ENCODE data around the gene PPIP5K2.
"Not testable (repeated sequence)": the region's sequence is repeated elsewhere in the genome, so short reads cannot be mapped to it uniquely, and the experiment has no call there.

PPIP5K2 gene

DNA sequence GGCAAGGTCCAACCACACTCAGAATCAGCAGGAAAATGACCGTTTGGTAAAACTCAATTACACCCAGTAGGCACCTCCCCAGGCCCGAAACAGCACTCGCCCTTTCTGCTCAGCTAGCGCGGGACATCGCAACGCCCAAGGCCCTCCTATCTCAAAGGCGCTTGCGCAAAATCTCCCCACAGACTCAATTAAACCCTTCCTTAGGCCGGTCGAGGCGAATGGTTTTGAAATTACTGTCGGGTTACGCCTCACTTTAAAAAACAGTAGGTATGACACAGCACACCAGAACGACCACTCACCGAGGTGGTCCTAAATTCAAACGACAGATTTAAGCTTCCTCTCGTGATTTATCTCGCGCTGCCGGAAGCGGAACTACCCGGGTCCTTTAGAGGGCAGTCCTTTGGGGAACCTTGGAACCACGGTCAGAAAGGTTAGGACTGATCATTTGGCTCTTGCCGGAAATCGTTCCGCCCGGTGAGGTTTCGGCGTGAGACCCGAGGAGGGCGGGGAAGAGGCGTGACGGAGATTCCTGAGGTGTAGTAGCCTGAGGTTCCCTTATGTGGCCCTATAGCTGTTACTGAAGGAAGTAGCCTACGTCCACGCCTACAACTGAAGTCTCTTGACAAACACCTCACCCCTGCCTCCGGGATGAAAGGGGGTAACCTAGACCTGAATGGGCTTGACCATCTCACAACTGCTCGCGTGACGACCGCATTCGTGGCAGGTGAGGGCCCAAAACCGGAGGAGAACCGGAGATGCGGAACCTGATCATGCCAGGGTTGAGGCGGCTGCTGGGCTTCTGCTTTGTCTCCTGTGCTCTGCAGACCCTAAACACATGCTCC is at the start of gene PPIP5K2, which contains the start of gene GIN1:
PPIP5K2 (plus strand) TSS at position 537 of the 842 bp plus-strand sequence. CDS start 9,289 bp downstream, outside the sequence.
GIN1 (minus strand) TSS at position 374 of the 842 bp plus-strand sequence. CDS start 11,431 bp downstream, outside the sequence.
- peak; percentile 97 for DNase-seq

DNA sequence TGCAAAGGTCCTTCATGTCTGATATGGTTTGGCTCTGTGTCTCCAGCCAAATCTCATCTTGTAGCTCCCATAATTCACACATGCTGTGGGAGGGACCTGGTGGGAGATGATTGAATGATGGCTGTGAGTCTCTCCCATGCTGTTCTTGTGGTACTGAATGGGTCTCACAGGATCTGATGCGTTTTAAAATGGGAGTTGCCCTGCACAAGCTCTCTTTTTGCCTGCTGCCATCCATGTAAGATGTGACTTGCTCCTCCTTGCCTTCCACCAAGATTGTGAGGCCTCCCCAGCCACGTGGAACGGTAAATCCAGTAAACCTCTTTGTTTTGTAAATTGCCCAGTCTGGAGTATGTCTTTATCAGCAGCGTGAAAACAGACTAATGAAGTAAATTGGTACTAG is 46.6 kb upstream of the PPIP5K2 start:
- DNase-seq: not testable (repeated sequence)

DNA sequence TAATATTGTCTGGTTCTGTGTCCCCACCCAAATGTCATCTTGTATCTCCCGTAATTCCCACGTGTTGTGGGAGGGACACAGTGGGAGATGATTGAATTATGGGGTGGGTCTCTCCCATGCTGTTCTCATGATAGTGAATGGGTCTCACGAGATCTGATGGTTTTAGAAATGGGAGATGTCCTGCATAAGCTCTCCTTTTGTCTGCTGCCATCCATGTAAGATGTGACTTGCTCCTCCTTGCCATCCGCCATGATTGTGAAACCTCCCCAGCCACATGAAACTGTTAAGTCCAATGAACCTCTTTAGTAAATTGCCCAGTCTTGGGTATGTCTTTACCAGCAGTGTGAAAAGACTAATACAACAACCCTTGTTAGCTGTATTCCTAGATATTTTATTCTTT is 44.7 kb upstream of the PPIP5K2 start:
- no peak for DNase-seq

DNA sequence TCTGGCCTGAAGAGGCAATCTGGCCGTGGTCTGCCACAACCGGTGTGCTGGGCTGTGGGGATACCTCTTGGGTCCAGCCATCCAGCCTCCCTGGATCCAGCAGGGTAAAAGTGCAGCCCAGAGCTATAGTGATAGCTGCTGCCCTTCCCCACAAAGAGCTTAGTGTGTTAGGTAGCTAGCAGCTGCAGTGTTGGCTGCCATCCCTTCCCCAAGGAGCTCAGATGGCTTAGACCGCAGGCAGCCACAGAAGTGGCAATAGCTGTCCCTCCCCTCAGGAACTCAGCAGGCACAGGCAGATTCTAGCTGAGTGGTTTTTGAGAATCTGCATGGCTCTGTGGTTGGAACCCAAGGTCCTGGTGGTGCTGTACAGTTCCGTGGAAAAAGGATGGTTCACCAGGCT is 40.3 kb upstream of the PPIP5K2 start:
- DNase-seq: no peak

DNA sequence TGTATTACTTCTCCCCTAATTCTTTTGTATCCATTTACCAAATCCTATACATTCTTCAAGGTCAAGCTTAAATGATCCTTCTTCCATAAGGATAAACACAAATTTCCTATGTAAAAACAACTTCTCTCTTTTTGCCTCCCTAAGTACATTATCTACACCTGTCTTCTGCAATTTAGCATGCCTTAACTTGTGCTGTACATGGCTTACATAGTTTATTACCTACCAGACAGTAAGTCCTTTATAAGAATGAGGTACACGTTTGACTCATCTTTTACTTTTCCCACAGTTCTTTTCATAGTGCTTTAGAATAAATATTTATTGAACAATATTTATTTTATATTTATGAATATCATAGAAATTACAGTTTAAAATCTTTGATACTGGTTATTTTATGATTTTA is 33.6 kb upstream of the PPIP5K2 start:
- DNase-seq: no peak

DNA sequence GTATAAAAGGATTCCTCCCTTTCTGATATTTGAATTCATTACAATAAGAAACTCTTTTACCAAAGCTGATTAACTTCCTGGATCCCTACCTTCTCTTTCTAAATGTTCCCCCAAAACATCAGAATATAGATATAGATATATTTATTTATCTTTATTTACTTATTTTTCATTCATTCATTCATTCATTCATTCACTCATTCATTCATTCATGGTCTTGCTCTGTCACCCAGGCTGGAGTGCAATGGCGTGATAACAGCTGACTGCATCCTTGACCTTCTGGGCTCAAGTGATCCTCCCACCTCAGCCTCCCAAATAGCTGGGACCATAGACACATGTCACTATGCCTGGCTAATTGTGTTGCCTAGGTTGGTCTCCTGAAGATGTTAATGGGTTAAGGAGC is 30.8 kb upstream of the PPIP5K2 start:
- no peak for DNase-seq

DNA sequence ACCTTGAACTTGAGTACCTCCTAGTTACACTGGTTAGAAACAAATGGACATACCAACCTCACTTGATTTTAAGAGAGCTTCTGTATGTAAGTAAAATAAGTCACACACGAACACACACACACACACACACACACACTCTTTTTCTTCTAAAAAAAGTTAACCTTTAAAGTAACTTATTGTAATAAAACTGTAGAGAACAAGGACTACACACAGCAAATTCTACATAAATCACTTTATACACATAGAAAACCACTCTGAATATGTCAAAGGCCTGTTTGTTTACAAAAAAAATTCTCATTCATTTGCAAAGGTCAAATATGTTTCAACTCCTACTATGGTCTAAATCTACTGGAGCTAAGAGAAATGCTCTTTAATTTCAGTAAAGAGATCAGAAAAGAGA is 29.3 kb upstream of the PPIP5K2 start:
- DNase-seq: no peak

DNA sequence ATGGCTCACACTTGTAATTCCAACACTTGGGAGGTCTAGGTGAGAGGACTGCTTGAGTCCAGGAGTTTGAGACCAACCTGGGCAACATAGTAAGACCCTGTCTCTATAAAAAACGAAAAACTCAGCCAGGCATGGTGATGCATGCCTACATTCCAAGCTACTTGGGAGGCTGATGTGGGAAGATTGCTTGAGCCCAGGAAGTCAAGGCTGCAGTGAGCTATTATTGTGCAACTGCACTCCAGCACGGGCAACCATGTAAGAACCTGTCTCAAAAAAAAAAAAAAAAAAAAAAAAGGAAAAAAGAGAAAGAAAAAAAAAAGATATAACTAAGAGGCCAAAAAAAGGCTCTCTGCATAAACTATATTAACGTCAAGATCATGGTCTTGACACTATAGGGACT is 27.4 kb upstream of the PPIP5K2 start:
- DNase-seq: no peak

DNA sequence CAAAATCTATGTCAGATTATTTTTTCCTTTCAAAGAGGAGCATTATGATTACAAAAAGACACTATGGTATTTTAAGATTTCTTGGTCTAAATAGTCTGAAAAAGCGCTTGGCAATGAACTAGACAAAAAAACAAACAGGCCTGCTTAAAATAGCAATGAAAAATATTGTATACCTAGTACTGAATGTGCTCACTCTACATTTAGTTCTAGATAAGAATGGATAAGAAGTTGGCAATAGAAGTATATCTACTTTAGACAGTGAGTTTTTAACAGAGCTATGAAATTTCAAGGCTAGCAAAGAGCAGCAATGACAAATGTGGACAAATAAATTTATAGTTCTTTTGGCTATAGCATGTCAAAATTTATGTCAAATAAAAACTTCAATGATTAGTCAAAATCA is 26.4 kb upstream of the PPIP5K2 start:
- DNase-seq: no peak

DNA sequence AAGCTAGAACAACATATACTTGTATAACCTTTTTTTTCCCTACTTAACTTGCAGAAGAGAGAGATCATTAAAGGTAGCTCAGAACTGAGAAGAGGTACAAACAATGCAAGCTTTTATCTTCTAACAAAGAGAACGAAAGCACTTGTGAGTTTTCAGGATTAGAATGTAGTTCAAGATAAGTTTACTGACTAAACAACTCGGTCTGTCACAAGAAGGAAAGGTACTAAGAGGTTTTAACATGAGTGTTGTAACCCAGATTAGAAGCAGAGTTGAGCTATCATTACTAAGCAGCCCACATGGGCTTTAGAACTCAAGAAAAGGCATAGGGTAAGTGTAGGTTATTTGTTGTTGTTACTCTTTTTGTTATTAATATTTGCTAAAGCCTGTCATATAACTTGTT is 25.4 kb upstream of the PPIP5K2 start:
- DNase-seq: no peak

DNA sequence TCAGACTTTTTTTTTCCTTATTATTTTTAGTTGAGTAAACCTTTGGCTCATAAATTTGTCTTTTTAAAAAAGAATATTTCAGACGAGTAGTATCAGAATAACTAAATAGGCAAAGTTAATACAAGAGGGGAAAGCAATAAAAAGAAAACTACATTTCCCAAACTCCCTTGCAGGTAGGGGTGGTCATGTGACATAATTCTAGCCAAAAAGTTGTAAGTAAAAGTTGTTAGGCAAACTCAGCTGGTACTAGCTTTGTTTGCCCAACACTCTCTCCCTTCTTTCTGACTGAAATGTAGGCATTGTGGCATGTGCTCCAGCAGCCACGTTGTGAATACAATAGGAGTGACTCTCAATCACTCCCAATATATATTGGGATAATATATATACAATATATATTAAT is 21.1 kb upstream of the PPIP5K2 start:
- DNase-seq: no peak

DNA sequence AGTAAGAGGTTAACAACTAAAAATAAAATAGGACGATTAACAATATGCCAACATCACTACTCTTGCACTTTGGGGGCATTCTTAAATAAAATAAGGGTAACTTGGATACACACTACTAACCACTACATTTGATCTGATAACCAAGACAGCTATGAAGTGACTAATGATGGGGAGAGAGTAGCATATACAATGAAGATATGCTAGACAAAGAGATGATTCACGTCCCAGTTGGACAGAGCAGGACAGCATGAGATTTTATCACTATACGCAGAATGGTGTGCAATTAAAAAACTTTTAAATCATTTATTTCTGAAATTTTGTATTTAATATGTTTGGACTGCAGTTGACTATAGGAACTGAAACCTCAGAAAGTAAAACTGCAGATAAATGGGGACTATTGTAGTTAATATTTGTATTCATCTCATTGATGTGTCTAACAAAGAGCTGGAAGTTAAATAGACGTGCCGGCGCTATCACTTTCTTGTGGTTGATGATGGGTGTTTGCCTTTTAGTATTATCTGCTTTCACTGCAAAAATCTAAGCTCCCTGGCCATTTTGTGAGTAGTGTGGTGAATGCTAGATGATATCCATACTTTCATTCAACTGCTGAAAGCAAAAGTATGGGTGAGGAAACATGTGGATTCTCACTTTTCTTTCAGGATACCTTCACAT is 18.9 kb upstream of the PPIP5K2 start:
- no peak for DNase-seq

DNA sequence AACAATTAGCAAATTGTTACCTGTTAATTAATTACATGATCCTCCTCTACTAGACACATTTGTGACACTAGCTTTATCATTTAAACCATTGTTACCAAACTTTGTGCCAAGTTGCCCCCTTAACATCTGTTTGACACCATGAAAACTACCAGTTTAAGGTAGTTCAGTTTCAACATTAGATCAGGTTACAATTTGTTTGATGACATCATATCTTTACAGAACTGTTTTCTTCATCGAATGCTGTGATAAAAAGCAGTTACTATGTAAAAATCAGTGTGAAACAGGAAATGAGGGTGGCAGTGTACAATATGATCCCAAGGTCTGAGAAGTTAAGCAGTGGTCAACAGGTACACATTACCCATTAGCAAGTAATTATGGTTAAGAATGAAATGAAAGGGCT is 17.9 kb upstream of the PPIP5K2 start:
- no peak for DNase-seq

DNA sequence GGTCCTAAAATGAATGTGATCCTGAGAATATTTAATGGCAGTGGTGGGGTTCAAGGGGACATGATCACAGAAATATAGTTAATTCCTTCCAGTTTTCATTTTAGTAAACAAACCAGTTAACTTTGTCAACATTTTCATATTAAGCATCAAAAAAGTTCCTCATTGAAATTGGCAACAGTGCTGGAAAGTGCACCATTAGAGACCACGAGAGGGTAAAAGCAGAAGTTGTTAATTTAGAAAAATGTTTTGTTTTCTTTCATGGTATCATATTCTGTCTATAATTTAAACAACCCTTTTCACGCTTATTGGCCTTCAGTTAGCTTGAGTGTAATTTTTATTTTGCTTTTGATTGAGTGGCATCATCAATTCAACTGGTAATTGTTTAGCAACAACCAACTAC is 12.0 kb upstream of the PPIP5K2 start:
- DNase-seq: no peak

DNA sequence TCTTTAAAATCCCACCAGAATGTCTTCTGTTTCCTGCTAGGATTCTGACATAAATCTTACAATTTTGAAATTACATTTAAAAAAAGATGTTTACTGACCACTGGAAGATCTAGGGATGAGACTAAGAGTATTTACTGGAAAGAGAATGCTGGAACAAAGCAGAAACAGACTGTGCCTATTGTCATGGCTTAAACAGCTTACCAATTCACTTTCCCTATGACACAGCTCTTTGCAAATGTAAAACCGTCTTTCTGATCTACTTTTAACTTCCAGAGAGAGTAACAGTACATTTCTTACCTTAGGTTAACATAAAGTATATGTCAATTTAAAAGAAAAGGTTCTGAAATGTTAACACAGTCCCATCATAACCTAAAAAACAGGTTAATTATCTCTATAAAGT is 10.8 kb upstream of the PPIP5K2 start:
- DNase-seq: no peak

DNA sequence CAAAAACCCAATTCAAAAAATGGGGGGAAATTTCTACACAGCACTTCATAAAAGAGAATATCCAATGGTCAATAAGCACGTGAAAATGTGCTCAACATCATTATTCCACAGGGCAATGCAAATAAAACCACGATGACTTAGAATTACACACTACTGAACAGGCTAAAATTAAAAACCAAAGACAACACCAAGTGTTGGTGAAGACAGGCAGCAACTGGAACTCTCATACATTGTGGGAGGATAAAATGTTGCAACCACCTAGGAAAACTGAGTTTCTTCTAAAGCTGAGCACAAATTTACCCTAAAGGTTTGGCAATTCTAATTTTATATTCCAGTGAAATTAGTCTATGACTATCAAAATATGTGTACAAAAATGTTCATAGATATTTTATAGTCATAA is 9.7 kb upstream of the PPIP5K2 start:
- no peak for DNase-seq

DNA sequence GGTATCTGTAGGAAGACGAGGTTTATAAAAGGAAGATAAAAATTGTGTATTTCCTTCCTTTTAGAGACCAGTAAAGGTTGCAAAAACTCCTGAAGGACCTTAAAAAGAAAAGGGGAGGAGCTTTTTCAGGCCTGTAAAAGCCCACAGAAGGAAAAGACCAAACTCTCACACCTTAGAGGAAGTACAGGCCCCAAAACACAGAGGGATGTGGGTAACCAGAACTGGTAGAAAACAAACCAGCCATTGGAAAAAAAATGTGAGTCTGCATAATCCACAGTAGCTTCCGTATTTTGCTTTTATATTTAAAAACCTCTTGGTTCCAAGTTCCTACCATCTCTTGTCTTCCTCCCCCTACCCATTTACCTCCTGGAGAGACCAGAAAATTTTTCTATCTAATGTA is 8.6 kb upstream of the PPIP5K2 start:
- DNase-seq: no peak

DNA sequence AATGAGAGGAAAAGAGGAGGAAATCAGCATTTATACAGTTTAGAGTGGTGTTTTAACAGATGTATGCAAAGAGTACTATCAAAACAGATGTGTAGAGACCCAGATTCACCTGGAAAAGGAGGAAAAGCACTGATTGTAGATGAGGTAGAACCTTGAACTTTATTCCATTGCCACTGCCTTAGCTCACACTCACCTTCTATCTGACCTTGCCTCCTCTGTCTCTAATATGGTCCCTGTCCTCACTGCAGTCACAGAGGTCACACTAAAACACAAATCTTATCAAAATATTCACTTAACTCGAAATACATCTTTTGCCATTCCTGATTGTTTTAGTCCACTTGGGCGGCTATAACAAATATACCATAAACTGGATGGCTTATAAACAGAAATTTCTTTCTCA is 7.2 kb upstream of the PPIP5K2 start:
- DNase-seq: no peak

DNA sequence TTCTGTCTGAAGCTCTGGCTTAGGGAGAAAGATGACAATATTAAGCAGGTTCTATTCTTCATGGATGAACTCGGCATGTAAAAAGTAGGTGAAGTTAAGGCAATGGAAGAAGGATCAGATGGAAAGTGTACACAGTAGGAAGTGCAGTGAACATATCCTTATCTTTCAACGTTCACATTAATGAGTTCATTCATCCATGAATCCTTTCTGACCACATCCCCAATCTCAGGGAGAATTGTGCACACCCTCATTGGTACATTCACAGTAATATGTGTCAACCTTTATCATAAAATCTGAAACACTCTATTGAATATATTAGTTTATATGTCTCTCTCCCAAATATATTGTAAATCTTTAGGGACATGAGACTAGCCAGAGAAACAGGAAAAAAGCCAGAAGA is 5.7 kb upstream of the PPIP5K2 start:
- DNase-seq: no peak

DNA sequence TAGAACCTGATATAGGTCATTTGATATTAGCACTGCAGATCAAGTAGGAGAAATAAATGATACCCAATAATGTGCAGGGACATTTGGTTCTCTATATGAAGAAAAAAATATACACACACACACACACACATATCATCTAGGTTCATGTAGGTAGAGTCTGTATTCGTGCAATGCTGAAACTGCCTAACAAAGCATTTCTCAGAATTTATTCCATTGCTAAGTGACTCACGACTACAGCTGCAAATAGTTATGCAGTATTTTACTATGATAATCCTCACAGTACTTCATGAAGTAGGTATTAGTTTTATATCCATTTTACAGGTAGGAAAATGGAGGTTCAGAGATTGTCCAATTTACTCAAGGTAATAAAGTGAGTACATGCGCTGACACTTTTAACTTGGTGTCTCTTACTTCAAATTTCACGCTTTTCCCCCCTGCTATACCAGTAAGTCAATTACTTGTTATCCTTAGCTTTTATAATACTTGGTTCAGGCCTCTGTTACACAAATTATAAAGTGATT is 2.6 kb upstream of the PPIP5K2 start:
- DNase-seq: no peak

DNA sequence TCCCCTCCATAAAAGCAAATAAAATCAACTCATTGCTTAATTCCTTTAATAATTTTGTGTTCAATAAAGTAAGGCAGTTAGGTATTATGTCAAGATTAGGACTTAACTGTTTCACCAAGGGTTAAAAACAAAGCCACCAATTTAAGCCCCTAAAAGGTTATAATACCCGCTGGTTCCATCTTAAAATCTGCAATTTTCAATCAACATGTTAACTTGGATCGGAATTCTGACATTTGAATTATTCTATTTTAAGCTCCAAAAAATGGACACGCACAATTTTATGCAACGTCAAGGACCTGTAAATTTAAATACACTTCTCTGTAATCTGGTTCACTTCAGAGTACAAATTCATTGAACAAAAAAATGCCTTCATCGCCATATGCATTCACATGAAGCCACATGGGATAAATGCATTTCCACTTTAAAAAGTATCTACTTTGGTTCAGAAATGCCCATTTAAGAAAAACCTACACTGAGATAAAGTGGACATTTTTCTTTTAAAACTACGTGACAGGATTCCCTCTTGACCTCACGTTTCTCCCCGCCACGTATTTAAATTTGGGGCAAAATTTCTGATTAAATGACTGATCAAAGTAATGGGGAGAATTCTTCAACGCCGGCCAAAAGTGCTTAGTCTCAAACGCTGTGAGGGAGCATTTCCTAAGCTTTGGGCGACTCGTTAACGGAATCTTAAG is 884 bp upstream of the PPIP5K2 start:
- DNase-seq: no peak

DNA sequence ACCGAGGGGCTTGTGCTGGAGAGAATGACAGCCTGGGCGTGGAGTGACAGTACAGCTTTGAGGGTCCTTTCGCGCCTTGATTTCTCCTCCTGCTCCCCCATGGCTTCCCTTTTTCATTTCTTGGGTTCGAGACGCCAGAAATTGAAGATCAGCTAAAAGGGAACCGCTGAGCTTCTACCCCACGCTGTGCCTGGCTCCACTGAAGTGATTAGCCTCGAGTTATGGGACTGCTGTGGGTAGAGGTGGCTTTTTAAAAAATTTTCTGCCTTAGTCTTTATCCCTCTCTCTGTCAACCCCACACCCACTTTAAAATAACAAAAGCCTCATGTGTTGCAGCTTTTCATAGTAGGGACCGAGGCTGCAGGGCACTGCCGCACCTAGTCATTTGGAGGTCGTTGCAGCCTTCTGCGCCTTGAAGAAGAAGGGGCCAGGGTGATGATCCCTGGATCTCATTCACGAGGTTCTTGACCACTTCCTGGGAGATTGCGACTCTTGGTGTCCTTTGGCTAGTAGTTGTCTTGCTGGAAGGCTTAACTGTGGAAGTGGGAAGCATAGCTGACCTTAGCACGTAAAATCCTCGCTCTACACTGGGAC is 603 bp downstream of the PPIP5K2 start:
- DNase-seq: no peak

DNA sequence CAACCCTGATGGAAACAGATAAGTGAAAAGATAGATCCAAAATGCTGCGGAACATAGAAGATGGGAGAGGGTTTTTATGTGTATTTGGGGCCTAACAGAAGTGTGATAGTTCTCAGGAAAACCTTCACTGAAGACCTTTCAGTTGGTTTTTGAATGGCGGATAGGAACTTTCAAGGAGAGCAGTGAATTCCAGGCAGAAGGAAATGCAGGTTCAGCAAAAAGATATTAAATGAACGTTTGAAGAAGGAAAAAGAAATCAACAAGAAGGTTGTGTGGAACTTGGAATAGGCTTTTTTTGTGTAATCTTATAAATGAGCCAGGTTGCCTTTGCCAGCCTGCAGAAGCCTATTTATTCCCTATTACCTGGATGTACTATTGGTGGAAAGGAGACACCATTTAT is 2.1 kb downstream of the PPIP5K2 start:
- DNase-seq: no peak
